ENCODE measurements around the gene EYA3.

Gene EYA3

DNA sequence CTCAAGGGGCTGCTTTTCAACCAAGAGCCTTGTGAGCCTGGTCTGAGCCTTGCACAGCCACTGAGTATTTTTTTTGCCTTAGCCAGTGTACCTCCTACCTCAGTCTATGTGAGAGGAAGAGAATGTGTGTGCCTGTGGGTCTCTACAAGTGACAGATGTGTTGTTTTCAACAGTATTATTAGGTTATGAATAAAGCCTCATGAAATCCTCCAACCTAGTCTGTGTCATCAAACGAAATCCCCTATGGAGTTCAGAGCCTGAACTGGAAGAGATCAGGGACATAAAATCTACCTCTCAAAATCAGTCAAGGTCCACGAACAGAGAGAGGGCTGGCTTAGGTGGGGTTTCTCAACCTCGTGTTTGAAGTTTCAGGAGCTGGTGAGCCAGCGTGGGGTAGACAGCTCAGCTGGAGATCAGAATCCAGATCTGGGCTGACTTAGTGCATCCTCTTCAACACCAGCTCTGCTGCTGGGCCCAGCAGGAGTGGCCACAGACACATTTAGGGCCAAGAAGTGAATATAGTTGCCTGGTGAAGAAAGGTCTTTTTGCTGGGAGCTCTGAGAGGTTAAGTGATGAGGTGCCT is 120.4 kb downstream of the EYA3 start:
- DNase-seq (ENCODE audit: low spot score): no peak

DNA sequence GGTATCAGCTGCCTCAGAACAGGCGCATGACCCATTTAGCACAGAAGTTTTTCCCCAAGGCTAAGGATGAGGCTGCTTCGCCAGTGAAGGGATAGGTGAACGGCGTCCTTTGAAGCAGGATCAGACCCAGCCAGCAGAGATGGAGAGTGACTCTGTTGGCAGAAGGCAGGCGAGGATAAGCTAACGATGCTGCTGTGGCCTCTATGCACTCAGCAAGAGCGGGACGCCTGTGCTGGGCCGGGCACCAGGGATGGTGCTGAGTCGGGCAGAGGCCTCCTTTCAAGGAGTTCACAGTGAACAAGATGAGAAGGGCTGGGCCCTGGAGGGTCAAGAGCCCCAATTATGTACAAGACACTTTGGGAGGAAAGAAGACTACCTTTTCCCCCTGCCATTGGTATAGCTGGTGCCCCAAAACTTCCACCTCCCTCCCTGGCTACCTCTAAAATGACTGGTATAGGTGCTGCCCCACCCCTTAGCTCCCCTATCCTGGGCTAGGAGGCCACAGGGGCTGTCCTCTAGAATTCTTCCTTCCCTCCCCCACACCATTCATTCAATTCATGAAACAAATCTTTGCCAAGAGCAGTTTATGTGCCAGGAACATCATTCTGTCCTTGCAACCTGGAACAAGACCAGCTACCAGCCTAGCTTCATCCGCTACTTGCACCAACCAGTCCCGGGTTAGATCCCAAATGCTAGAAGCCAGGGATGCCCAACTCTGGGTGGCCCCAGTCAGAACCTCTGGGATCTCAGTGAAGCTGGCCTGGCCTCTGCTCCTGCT is 121.1 kb downstream of the EYA3 start:
- DNase-seq (ENCODE audit: low spot score): no peak

DNA sequence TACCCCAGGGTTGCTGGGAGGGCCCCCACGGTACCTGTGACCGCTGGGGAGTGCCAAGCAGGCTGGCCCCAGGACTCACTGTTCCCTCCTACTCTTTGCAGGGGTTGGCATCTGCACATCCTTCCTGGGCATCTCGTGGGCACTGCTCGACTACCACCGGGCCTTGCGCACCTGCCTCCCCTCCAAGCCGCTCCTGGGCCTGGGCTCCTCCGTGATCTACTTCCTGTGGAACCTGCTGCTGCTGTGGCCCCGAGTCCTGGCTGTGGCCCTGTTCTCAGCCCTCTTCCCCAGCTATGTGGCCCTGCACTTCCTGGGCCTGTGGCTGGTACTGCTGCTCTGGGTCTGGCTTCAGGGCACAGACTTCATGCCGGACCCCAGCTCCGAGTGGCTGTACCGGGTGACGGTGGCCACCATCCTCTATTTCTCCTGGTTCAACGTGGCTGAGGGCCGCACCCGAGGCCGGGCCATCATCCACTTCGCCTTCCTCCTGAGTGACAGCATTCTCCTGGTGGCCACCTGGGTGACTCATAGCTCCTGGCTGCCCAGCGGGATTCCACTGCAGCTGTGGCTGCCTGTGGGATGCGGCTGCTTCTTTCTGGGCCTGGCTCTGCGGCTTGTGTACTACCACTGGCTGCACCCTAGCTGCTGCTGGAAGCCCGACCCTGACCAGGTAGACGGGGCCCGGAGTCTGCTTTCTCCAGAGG is 121.9 kb downstream of the EYA3 start:
- DNase-seq (ENCODE audit: low spot score): no peak

DNA sequence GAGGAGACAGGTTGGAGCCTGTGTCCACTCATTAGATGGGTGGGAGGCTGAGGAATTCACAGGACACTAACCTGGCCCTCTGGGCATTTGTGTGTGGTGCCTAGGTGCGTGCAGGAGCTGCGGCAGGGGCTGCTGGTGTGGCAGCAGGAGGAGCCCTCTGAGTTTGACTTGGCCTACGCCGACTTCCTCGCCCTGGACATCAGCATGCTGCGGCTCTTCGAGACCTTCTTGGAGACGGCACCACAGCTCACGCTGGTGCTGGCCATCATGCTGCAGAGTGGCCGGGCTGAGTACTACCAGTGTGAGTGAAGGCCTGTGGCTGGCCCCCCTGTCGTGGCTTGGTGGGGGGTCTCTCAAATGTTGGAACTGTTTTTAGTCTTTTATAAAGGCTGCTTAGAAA is 125.0 kb downstream of the EYA3 start:
- no peak for DNase-seq (ENCODE audit: low spot score)

DNA sequence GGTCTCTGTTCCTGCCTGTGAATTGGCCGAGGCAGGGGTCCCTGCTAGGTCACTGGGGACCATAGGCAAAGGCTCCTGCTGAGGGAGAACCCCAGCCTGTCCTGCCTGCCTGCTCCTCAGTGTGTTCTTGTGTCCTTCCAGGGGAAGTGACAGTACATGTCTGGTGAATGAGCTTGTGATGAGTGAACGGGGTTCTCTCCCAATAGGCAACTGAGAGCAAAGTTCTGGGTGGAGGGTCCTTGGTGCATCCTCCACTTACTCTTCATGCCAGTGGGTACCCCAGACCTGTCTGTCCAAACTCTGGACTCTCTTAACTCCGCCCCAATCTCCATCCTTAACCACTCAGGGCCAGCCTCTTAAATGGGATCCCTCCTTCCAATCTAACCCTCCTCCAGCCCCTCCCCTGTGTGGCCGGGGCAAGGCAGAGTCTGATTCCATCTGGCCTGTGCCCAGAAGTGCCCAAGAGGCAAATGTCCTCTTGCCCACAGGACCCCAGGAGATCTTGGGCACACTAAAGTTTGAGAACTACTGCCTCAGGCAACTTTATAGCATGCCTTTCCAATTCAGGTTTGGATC is 126.7 kb downstream of the EYA3 start:
- no peak for DNase-seq (ENCODE audit: low spot score)

DNA sequence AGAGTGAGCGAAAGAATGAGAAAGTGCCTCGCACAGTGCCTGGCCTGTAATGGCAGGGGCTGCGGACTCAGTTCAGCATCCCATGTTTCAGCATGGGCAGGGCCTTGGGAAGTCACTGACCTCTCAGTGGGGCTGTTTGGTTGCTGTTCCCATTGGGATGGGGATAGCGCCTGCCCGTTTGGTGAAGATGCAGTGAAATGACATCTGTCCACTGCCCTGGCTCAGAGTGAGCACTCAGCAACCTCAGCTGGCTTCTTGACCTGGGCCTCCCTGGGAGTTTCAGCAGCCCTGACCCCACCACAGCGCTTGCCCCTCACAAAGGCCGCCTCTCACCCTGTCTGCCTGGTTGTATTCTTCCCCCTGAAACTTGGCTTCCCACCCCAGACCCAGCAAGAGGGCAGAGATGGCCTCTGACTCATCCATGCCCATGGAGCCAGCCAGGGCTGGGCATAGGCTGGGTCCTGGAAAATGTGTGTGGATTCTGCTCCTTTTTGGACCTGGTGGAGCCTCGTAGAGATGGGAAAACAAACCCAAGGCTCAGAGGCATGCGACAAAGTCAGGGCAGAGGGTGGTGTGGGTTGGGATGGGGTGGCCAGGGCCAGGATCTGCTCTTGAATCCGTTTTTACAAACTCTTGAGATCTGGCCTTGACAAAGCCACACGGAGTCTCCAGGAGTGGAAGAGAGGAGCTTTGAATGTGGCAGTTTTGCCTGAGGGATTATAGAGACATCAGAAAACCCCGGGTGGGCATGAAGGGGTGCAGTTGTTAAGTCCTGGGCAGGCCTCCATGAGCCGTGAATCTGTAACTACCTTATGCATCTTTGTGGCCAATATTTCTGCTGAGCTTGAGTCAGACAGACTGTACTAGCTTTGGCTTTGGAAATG is 127.4 kb downstream of the EYA3 start:
- no peak for DNase-seq (ENCODE audit: low spot score)

DNA sequence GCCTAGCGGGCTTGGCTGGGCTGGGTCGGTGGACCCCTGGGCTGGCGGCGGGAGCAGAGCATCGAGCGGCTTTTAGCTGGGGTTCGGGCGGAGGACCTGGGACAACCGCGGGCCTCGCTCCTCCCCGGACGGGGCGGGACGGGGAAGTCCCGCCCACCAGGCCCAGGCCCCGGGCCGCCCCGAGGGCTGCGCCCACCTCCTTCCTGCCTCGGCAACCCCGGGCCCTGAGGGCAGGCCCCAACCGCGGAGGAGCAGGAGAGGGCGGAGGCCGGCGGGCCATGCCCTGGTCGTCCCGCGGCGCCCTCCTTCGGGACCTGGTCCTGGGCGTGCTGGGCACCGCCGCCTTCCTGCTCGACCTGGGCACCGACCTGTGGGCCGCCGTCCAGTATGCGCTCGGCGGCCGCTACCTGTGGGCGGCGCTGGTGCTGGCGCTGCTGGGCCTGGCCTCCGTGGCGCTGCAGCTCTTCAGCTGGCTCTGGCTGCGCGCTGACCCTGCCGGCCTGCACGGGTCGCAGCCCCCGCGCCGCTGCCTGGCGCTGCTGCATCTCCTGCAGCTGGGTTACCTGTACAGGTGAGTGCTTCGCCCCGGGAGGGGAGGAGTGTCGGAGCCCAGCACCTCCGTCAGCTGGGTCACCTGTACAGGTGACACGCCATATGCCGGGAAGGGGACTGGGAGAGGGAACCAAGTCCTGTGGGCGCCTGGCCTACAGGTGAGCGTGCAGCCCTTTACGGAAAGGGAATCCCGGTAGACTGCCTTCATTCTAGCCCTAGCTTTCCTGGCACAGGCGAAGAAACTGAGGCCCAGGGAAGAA is 128.4 kb downstream of the EYA3 start, which contains the start of gene XKR8:
XKR8 (plus strand) TSS at position 182 of the 812 bp plus-strand sequence; CDS start at position 279, 97 bp downstream.
- DNase-seq (ENCODE audit: low spot score): peak; percentile 79

DNA sequence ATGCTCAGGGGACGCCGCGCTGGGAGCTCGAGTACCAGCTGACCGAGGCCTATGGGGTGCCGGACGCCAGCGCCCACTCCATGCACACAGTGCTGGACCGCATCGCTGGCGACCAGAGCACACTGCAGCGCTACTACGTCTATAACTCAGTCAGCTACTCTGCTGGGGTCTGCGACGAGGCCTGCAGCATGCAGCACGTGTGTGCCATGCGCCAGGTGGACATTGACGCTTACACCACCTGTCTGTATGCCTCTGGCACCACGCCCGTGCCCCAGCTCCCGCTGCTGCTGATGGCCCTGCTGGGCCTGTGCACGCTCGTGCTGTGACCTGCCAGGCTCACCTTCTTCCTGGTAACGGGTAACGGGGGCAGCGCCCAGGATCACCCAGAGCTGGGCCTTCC is 129.9 kb downstream of the EYA3 start:
- no peak for DNase-seq (ENCODE audit: low spot score)

DNA sequence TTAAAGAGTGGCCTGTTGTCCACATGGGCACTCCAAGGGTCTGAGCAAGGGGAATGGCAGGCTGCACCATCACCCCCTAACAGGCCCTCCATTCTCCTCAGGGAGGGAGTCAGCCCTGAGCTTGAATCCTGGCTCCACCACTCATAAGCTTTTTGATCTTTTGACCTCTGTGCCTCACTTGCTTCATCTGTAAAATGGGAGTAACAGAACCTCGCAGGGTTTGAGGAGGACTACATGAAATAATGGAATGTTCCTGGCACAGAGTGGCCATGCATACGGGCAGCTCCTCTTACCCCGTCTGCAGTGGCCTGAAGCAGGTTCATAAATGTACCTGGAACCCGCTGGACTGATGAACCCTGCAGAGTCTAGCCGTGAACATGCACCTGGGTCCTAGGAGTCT is 130.8 kb downstream of the EYA3 start:
- DNase-seq (ENCODE audit: low spot score): no peak

DNA sequence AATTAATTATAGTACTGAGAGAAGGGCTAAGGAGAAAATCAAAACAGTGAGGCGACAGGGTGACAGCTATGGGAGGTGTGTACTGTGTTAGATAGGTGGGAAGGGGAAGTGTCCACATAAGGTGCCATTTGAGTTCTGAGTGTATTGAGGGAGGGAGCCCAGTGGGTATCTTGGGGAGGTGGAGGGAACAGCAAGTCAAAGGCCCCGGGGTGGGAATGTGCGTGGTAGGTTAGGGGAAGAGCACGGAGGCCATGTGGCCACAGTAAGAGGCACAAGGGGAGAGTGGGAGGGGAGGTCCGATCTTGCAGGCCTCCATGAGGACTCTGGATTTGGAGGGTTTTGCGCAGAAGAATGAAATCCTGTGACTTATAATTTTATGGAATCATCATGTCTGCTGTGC is 131.6 kb downstream of the EYA3 start:
- no peak for DNase-seq (ENCODE audit: low spot score)

DNA sequence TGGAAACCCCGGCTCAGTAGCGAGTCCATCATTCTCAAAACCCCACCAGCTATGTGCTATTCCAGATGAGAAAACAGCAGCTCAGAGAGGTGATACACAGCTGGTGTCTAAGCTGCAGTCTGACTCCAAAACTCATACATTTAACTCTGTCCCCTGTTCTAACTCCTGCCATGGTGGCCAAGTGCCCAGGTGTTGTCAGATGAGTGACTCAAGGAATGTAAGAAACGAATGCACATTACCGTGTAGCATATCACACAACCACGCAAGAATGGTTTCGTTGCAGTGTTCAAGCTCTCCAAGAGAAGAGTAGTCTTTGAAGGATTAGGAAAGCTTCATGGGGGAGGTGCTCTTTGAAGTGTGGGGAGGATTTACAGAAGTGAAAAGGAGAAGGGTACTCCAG is 133.3 kb downstream of the EYA3 start:
- no peak for DNase-seq (ENCODE audit: low spot score)

DNA sequence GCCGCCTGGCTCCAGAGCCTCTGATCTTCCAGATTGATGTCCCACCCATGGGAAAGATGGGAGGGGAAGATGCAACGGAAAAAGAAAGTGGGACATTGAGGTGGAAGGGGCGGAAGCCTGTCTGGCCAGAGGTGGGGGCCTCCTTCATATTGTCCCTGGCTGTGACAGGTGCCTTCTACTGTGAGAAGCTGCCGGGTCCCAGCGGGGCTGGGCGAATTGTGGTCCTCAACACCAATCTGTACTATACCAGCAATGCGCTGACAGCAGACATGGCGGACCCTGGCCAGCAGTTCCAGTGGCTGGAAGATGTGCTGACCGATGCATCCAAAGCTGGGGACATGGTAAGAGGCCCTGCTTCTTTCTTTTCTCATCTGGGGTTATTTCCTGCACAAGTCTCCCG is 134.2 kb downstream of the EYA3 start:
- no peak for DNase-seq (ENCODE audit: low spot score)

DNA sequence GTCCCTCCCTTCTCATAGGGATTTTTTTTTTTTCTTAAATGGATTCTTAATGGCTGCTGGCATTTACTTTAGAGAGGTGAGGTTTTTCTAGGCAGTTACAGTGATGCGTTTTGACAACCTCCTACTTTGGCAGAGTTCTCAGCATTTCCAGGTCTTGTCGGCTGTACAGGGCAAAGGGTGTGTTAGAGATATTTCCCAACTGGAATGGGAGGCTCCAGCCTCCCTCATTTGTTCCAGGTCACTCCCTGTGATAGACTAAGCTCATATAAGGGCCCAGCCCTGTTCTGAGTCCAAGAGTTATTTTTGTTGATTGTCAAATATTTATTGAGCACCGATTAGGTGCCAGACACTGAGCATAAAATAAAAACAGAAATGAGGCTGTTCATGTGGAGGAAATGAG is 136.3 kb downstream of the EYA3 start:
- DNase-seq (ENCODE audit: low spot score): no peak

DNA sequence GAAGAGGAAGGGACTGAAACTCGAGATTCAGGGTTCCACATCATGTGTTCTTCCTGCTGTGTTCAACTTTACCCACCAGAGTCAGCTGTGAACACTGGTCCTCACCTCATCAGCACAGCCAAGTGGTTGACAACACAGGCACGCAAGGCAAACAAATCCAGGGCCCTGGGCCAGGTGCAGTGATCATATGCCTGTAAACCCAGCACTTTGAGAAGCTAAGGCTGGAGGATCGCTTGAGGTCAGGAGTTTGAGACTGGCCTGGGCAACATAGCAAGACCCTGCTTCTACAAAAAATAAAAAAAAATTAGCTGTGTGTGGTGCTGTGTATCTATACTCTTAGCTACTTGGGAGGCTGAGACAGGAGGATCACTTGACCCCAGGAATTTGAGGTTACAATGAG is 137.0 kb downstream of the EYA3 start:
- DNase-seq (ENCODE audit: low spot score): no peak

DNA sequence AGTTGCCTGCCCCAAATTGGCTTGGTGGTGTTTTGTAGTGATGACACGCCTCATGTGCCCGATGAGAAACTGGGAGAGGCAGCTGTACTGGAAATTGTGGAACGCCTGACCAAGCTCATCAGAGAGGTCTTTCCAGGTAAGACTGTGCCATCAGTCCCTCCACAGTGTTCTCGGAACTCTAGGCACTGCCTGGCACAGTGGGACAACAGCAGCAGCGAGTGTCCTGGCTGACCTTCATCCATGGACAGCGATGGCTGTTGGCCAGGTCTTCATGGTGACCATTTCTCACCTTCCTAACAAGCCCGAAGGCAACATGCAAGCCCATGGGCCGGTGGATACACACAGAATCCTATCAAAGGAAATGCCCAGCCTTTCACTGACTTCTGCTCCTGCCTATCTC is 139.4 kb downstream of the EYA3 start:
- no peak for DNase-seq (ENCODE audit: low spot score)

DNA sequence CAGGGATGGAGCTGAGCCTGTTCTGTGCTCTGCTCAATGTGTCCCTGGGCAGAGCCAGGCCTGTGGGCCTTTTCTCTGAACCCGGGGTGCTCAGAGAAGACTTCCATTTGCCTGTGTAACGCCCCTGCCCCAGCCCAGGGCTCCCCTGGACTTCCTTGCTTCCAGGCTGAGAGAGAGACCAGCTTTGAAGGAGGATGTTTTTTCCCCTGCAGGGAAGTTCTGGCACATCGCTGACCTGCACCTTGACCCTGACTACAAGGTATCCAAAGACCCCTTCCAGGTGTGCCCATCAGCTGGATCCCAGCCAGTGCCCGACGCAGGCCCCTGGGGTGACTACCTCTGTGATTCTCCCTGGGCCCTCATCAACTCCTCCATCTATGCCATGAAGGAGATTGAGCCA is 143.4 kb downstream of the EYA3 start:
- DNase-seq (ENCODE audit: low spot score): no peak

DNA sequence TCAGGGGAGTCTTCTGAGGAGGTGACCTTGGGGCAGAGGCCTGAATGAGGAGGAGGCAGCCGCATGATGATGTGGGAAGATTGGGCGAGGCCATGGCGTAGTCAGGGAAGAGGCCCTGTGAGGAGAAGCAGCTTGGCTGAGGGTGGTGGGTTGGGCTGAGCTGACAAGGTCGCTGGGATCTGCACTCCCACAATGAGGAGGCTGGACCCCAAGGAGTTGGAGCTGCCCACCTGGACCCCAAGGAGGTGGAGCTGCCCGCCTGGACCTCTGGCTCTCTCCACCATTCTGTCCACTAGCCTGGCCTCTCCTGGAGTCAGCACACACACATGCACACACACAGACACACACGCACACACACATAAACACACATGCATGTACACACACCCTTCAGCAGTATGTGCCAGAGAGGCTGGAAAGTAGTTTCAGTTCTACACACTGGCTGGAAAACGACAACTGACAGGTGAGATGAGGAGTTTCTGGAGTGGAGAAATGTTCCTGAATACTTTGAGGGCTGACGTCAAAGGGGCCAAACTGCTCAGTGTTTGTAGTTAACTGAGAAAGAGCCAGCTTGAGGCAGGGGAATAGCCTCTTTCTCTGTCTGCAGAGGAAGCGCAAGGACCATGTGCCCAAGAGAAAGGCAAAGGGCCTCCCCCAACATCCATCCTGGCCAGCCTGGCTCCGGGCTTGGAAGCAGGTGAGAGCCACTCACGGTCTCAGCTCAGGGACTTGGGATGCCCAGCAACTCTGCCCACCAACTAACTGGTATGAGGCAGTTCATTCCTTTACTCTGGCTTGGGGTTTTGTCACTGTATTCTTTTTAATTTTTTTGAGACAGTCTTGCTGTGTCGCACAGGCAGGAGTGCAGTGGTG is 146.5 kb downstream of the EYA3 start:
- DNase-seq (ENCODE audit: low spot score): no peak

DNA sequence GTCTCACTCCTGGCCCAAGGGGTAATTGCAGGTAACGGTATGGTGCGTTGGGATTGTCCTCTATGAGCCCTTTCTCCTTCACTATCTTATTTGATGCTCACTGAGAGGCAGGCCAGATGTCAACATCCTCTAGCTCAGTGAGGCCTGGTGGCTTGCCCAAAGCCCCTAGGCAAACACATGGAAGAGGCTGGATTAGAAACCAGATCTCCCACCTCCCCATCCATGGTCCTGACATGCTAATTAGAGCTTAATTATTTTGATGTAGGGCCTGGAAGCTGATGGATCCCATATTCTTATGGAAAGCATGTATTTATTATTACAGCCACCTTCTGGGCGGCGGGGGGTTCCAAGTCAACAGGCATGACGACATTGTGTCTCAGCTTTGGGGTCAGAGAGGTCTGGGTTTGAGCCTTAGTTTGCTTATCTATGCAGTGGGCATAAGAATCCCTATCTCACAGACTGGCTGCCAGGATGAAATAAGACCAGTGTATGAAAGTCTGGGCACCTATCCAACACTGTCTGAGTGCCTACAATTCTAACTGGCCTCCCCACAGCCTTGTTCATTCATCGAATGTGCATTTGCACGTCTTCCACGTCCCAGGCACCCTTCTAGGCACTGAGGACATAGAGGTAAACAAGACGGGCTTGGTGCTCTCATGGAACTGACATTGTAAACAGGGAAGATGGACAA is 147.4 kb downstream of the EYA3 start:
- DNase-seq (ENCODE audit: low spot score): no peak

DNA sequence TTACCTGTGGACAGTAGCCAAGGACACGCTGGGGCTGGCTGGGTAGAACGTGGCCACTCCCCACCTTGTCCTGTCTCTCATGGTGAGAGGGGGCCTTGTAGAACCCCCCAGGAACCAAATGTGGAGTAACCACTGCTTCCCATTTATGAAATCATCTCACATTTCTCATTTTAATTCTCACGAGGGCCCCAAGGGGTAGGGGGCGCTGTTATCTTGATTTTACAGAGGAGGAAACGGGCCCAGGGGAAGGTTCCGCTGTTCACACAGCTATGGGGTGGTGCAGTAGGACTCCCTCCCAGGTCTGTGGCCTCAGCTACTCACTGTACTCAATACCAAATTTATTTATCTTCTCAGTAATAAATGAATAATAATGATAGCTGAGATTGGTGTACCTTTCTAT is 148.1 kb downstream of the EYA3 start:
- DNase-seq (ENCODE audit: low spot score): peak; percentile 81
